Kidney (tissue), 14 donors: Measurements from ENCODE around the gene SPTSSA. TPM values are rescaled to one million over a fixed set of nuclear protein-coding genes. Genes with fewer than 3 reads are reported as not detected.

Experiments
- DNase-seq, 5 donors: peaks; one replicate each; pipeline ENCODE4 v3.0.0-alpha.2; 2013 to 2020
- FAIRE-seq: peaks from 2 replicates; lab custom pipeline; 2012; peaks lifted over from hg19 to GRCh38; lab: Jason Lieb, UNC
- H3K27ac ChIP-seq, 2 donors: one replicate each; pipeline ENCODE4 v1.7.0; 2013; ENCODE audit warnings: low read depth in 2 of 2, low read length in 2 of 2, inconsistent platforms in 1 of 2
- H3K27me3 ChIP-seq: one replicate; pipeline ENCODE4 v1.7.1; 2013; ENCODE audit warnings: low read length, inconsistent platforms; ENCODE audit not compliant: control insufficient read depth, insufficient read depth
- H3K36me3 ChIP-seq, 3 donors: one replicate each; pipeline versions ENCODE4 v1.7.0 to v1.7.1; 2013; ENCODE audit warnings: low read length in 3 of 3, control low read depth in 1 of 3, inconsistent platforms in 1 of 3; ENCODE audit not compliant: insufficient read depth in 3 of 3, control insufficient read depth in 2 of 3
- H3K4me1 ChIP-seq, 3 donors: one replicate each; pipeline versions ENCODE4 v1.7.0 to v1.7.1; 2013; ENCODE audit warnings: low read length in 3 of 3, inconsistent platforms in 1 of 3, low read depth in 1 of 3; ENCODE audit not compliant: control insufficient read depth in 2 of 3, insufficient read depth in 2 of 3
- H3K4me3 ChIP-seq, 3 donors: one replicate each; pipeline versions ENCODE4 v1.7.0 to v1.8.1; 2013; ENCODE audit warnings: low read length in 3 of 3, control low read depth in 1 of 3, inconsistent platforms in 1 of 3
- H3K9ac ChIP-seq, 3 donors: one replicate each; pipeline versions ENCODE4 v1.7.0 to v1.7.1; 2013; ENCODE audit warnings: low read length in 3 of 3, control low read depth in 1 of 3, inconsistent platforms in 1 of 3
- H3K9me3 ChIP-seq, 3 donors: one replicate each; pipeline versions ENCODE4 v1.7.0 to v1.7.1; 2013; ENCODE audit warnings: low read length in 3 of 3, control low read depth in 1 of 3, inconsistent platforms in 1 of 3; ENCODE audit not compliant: control insufficient read depth in 2 of 3, insufficient read depth in 1 of 3
- CTCF ChIP-seq: IDR thresholded peaks from 3 replicates; pipeline ENCODE4 v1.5.1; 2012; ENCODE audit warnings: mild to moderate bottlenecking, moderate library complexity, borderline replicate concordance; ENCODE audit not compliant: insufficient read depth; ENCODE audit errors: extremely low read depth
- intact Hi-C: fragments of 100-400 bp; cut with DNase I; formaldehyde crosslinking; loops from one replicate; pipeline ENCODE4 v1.11.1; 2022
- polyA plus RNA-seq: library from polyadenylated mRNA; stranded (reverse); fragments of 350-450 nt; fragmentation: Illumina TruSeq; extraction: RNeasy Lipid Tissue Mini Kit (QIAGEN cat#74804); gene quantifications from one replicate; pipeline ENCODE4 v1.2.3, GENCODE V29; 2014; ENCODE audit warnings: low read depth, low replicate concordance; ENCODE audit not compliant: insufficient read depth
- total RNA-seq: library from RNA; stranded (reverse); fragmentation: NEBNext Ultra II Directional; extraction: Animal tissue kit (Norgen Biotek cat#: 25700); gene quantifications from one replicate; pipeline ENCODE4 v1.2.1, GENCODE V29; 2021
- donor health status: control.
- donor health status: control.
- donor health status: control.
- donor health status: control.
- donor health status: control.
- donor health status: DM: yes; HTN: yes; CAD: no.
- donor health status: Normal renal cell carcinoma (clear cell type).

The SPTSSA gene
- total and polyA plus RNA-seq, 2 donors from 2014 or later, result 17.4 to 19.2 TPM

GRCh38 chr14:34439090-34439489 is 22.9 kb downstream of the SPTSSA start:
- no peaks in the 10 kb centered on the region for H3K36me3 ChIP-seq
- TF ChIP-seq CTCF, result no peak
- H3K9me3 ChIP-seq, result no peaks in the 10 kb centered on the region
- H3K27ac ChIP-seq, result no peak overlapping the region
- intact Hi-C loops, result no loop called here
- no peaks in the 10 kb centered on the region for H3K4me1 ChIP-seq
- no peak overlapping the region for H3K4me3 ChIP-seq
- no peak for FAIRE-seq
- DNase-seq, result no peak
- H3K9ac ChIP-seq, result no peak overlapping the region
- no peaks in the 10 kb centered on the region for H3K27me3 ChIP-seq

GRCh38 chr14:34438438-34438837 is 23.6 kb downstream of the SPTSSA start:
- Histone ChIP-seq H3K9ac (no peak overlapping the region), H3K4me3 (no peak overlapping the region), H3K9me3 (no peaks in the 10 kb centered on the region), H3K4me1 (no peaks in the 10 kb centered on the region), H3K27ac (no peak overlapping the region), H3K27me3 (no peaks in the 10 kb centered on the region), H3K36me3 (no peaks in the 10 kb centered on the region)
- DNase-seq (no peak), FAIRE-seq (no peak)
- no peak for TF ChIP-seq CTCF
- intact Hi-C loops, result no loop called here

GRCh38 chr14:34437729-34438080 is 24.3 kb downstream of the SPTSSA start:
- DNase-seq (no peak), FAIRE-seq (no peak)
- Histone ChIP-seq H3K9me3 (no peaks in the 10 kb centered on the region), H3K4me3 (no peak overlapping the region), H3K9ac (no peak overlapping the region), H3K4me1 (no peaks in the 10 kb centered on the region), H3K27ac (no peak overlapping the region), H3K27me3 (no peaks in the 10 kb centered on the region), H3K36me3 (no peaks in the 10 kb centered on the region)
- no peak for TF ChIP-seq CTCF
- intact Hi-C loops, result no loop called here

- no peak for FAIRE-seq
- intact Hi-C loops, result no loop called here
- no peak for DNase-seq
- Histone ChIP-seq H3K4me3 (no peak overlapping the region), H3K9ac (no peak overlapping the region), H3K36me3 (no peaks in the 10 kb centered on the region), H3K27ac (no peak overlapping the region), H3K9me3 (no peaks in the 10 kb centered on the region), H3K4me1 (no peaks in the 10 kb centered on the region), H3K27me3 (no peaks in the 10 kb centered on the region)
- no peak for TF ChIP-seq CTCF
Observed at GRCh38 chr14:34436960-34437728, 24.9 kb downstream of the SPTSSA start.
